NCI-H128 (cell line): ENCODE results near the gene SLC18A3.

ENCODE experiments used
- DNase-seq: peaks from one replicate; lab custom pipeline; 2025; ENCODE audit not compliant: unreplicated experiment; lab: John Stamatoyannopoulos, UW

The SLC18A3 gene

DNA sequence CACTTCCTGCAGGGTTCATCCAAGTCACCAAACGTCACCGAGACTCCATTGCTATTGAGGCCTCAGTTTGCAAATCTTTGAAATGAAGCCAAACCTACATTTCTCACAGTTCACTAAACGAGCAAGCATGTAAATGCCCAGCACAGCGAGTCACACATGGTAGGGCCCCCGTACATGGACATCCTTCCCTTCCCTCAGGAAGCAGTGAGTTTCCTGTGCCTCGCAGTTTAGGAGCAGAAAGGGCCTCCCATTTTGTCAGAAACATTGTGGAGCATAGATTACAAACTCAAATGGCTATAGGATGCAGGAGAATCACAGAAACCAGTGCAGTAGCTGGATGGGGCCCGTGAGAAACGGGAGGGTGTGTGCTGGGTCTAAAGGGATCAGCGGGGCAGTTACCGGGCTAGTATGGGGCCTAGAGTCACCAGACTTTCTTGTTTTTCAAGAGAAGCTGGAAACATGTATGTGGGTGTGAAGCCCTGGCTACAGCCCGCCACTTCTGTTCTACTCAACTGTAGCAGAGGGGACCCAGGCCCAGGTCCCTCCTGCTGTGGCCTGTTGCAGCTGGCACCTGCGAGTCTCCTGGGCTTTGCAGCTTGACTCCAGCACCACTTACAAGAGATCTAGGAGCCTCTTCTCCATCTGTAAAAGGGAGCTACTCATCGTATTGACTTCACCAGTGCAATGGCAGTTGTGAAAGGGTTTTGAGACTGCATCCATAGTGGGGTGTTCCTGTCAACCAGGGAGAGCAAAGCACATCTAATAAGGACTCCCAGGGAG is 14.2 kb upstream of the SLC18A3 start:
- no peak for DNase-seq

DNA sequence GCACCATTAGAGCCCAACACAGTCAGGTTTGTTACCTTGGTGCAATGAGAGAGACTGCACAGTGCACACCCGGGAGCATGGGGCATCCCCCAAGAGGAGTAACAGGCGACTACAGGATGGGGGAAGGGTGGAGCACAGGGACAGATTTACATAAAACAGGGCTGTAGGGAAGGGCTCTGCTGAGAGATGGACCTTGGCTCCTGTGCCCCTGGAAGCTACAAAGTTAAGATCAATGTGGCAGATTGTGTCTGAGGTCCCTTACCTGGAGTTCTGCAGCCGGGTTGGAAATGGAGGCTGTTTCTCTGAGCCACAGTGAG is 13.7 kb upstream of the SLC18A3 start:
- DNase-seq = no peak

DNA sequence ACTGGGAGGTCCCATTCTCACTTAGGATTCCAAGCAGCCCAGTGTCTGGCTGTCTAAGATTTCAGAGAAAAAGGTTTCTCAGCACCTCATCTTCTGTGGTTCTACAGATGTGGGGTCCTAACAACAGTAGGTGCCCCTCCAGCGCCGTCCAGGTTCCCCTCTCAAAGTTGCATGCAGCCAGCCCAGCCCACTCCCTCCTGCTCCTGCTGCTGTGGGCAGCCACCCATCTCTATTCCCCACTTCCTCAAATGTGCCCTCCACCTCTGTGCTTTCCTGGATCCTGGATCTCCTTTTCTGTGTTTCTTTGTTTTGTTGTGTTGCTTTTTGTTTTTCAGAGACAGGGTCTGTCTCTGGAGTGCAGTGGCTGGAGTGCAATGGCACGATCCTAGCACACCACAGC is 13.3 kb upstream of the SLC18A3 start:
- DNase-seq = no peak

DNA sequence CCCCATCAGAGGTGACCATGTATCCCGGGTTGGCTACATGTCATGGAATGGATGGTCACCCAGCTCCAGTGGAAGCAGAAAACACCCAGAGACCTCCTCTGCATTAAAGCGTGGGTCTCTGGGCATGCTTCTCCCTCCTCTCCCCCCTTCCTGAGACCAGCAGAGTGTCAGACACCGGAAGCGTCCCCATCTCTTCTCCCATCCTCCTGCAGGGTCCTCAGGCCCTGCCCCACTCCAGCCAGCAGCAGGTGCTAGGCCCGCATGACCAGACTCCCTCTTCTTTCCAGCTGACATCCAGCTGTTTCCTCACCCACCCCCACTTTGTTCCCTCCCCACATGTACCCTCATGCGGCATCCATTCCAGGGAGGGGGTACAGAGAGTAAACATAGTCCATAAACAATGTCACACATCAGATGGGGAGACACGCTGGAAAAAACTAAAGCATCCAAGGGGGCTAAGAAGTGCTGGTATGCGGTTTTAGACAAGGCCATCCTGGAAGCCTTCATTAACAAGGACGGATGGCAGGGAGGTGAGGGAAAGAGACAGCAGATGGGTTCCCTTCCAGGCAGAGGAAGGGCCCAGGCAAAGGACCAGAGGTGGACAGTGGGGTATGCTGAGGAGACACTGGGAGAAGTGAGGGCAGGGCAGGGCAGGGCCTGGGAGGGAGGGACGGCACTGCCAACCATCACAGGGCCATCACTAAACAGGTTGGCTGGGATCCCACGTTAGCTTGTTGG is 12.5 kb upstream of the SLC18A3 start:
- DNase-seq = no peak

DNA sequence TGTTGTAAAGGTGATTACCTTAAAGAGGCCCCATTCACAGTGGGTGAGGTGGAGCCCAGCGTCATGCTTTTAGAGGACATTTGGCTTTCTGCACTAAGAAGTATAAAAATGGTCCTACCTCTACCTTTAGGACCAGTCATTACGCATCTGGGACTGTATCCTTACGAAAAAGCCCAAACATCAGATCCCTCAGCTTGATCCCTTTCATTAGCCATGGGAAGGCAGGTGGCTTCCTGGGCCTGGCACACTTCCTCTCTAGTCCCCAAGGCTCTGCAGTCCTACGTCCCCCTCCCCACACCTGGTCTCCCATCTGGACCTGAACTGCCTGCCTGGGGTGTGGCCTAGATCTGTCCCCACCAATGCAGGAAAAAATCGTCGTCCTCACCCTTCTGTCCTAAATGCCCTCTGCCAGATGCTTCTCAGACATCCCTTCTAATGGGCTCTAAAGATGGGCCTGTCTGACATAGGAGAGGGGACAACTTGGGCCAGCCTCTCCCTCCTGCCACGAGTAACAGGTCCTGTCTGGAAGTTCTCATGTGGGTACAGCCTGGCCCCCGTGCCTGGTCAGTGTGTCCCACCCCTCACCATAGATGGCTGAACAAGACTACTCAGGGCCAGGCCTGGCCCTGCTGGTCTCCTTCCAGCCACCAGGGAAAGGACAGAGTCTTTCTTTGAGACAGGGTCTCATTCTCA is 11.8 kb upstream of the SLC18A3 start:
- DNase-seq = no peak

DNA sequence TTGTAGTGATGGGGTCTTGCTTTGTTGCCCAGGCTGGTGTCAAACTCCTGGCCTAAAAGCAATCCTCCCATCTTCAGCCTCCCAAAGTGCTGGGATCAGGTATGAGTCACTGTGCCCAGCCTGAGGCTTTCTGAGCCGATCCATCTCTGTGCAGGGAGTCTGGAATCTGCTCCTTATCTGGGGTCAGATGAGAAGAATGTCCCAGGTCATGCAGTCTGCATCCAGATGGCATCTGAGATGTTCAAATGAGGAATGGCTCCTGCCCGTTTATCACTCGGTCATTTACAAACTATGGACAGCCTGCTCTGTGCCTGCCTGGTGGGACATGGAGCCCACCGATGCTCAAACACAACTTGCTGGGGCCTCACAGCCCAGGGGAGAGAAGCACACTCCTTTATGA is 11.1 kb upstream of the SLC18A3 start:
- DNase-seq = no peak

DNA sequence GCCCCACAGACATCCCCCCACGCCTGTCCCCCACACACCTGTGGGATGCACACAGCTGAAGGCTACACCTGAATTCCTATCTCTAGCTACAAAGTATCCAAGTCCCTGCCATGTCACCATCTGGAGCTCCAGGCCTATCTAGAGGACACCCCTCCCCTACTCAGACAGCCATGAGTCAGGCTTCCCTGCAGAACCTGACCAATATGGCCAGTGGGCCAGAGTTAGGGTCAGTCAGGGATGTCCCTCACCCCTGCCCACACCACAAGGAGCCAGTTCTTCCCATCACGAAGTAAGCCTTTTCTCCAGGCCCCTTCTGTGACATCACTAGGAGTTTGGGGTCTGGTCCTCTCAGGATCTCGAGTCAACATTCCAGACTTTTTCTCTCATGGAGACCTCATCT is 10.6 kb upstream of the SLC18A3 start:
- no peak for DNase-seq

DNA sequence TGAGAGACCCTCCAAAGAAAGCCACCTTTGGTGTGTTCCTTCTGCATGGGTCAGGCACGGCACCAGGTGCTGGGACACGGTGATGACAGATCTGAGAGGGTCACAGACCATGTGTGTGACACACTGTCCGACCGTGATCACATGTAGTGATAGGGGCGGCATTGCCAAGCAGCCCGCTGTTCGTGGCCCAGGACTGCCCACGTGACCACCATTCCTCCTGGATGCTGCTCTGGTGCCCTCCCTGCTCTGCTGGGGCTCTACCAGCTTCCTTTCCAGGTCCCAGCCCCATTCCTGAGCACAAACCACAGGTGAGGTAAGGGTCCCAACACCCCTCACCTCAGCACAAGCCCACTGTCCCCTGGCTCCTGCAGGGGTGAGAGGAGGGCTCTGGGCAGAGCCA is 10.1 kb upstream of the SLC18A3 start:
- no peak for DNase-seq

DNA sequence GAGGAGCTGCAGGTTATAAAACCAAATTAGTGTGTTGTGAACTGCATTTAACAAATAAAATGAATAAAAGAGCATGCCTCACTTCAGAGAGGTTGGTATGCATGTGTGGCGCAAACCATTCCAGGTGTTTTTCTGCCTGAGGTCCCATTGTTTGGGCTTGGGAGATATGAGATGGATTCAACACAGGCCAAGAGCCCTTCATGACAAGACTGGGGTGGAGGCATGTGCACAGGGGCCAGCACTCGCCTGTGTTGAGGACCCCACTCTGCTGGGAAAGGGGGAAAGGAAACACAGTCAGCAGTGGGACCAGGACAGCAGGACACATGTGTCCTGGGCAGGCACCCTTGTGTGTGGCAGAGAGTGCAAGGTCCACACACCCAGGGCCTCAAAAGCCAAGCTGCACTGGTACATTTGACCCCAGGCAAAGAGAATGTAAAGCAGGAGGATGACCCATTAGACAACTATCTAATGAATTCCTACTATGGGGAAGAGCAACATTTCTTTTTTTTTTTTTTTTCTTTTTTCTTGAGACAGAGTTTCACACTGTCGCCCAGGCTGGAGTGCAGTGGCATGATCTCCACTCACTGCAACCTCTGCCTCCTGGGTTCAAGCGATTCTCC is 9.2 kb upstream of the SLC18A3 start:
- DNase-seq = no peak

DNA sequence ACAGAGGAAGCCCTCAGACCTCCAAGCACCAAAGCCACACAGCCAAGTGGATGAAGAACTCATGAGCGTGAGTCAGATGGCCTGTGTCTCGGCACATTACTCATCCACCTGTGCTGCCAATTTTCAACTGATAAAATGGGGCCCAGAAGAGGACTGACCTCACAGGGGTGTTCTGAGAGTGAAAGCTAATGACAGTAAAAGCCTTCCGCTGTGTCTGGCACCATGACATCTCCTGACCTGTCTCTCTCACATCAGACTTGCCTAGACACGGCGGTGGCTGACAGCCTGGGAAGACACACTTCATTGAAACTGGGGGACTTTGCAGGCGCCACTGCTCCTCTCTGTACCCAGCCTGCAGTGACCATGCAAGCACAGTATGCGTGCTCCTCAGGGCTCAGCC is 8.3 kb upstream of the SLC18A3 start:
- DNase-seq = no peak

DNA sequence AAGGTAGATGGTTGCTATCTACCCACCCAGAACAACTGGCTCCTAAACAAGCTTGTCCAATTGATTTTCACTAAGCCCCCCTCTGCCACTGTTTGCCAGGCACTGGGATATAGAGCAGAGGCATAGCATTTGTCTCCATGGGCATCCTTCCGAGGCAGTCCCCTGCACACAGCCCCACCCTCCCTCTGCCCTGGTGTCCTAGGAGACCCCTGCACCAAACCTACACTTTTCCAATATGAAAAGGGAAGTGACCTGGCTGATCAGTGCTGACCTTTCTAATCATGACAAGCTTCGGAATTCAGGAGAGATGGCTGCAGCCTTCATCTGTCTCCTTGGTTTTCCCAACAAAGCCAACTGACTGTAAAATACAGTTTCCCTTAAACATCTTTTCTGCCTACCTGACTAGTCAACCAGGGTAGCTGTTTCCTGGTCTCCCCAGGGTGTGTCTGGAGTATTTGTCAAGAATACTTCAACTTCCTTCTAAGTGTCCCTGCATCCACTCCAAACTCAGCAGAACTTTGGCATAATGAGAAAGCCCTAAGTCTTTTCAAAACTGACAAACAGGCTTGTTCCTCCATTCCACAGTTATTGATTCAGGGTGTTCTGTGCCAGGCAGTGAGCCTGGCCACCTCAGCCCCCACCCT is 7.6 kb upstream of the SLC18A3 start:
- no peak for DNase-seq

DNA sequence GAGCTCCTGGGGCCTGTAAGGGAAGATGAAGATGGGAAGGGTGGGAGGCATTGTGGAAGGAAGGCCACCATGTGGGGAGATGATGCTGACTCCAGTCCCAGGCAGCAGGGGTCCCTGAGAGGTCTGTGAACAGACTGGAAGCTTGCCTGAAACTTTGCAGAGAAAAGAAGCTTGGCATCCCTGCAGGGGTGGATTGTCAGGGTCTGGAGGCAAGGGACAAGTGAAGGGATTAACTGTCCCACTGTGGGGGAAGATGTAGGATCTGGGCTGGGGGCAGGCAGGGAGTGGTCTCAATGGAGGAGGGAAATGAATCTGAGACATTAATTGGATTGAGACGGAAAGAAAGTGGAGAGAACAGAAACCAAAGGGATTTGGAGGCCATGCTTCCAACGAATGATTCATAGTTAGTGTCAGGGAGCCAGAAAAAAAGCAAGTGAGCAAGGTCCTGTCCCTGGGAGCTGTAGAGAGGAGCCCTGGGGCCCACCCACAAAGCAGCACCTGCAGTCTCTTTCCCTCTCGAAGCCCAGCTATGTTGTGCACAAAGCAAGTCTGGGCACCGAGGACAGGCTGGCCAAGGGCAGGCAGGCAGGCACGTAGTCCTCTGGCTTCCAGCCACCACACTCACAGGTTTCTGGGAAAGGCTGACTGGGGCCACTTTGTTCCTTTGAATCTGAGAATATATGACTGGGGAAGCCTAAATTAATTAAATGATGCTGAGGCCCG is 4.7 kb upstream of the SLC18A3 start:
- DNase-seq = no peak

DNA sequence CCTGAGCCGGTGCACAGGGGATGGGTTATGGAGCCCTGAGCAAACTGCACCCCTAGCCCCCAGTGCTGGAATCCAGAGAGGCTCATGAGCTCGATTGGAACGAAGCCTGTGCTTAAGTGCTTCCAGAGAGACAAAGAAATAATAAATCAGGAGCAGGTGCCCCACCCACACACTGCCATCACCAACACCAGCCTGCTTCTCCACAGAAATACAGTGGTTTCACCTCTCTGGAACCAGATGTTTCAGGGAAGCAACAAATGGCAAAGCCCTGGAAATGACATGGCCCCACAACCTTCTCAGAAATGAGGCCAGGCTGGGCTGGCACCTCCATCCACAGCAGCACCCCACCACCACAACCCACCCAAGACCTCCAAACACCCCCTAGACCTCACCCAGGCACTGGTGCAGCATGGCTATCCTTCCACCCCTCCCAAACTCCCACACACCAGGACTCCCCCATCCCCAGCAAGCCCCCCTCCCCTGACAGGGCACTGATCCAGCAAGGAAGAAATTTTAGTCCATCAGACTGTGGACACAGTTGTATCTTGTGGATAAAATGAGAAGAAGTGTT is 4.1 kb upstream of the SLC18A3 start:
- no peak for DNase-seq

DNA sequence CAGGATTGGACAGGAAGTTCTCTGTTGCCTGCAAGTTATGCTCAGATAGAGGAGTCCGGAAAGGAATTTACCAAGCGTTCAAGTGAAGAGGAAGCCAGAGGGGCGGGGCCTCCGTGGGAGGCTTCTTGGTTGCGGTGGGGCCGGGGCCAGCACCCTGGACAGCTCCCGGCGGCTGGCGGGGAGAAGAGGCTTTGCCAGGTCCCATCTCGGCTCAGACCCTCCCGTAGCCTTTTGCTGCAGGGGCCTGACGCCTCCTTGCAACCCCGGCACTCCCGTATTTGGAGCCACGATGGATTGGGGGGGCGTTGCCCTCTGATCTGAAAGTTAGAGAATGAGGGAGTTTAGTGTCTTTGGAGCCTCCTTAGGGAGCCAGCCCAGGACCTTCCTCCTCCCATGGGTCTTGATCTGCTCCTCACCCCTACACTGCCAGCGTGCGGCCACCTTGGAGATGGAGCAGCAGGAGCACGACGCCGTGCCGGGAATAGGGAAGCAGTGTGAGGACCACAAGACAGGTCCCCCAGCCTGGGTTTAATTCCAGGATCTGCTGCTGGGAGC is 3.1 kb upstream of the SLC18A3 start:
- DNase-seq = no peak

DNA sequence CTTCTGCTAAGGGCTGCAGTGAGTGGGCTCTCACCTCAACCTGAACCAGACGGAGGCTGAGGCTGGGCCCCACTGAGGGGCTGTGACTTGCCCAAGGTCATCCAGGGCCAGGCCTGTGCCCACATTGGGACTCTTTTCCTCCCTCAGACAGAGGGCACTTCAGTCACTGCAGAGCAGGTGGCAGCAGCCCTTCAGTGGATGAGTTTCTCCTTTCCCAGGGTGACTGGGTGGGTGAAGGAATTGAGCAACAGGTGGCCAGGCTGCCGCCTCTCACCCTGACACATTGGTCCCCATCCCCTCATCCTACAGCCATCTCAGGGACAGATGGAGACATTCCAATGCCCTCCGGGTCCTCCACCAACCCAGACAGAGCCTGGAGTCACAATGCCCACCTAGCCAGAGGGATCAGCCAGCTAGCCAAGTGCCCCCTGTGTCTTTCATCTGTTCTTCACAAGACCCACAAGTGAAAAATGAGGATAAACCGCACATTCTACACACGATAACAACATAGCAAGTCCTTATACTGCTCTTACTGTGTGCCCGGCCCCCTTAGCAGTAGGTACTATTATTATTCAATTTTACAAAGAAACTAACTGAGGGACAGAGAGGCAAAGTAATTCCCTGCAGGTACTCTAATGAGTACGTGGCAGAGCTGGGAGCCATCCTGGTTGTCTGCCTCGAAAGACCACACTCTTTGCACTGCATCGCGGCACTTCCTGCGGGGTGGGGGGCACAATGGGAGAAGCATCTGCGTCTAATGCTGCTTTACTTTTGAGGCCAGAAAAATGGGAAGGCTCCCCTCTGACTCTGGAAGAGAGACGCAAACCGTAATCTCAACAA is 1.7 kb upstream of the SLC18A3 start:
- no peak for DNase-seq

DNA sequence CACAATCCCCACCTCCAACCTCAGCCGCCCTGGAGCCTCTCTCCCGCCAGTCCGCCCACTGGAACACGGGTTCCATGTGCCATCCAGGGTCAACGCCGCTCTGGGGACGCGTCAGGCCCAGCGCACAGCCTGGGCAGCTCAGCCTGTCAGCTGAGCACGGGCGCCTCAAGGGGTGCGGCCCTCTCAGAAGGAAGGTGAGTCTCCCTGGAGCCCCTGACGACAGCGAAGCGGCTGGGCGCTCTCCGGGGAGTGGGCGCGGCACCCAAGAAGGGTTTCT is 1.2 kb upstream of the SLC18A3 start:
- DNase-seq = no peak

DNA sequence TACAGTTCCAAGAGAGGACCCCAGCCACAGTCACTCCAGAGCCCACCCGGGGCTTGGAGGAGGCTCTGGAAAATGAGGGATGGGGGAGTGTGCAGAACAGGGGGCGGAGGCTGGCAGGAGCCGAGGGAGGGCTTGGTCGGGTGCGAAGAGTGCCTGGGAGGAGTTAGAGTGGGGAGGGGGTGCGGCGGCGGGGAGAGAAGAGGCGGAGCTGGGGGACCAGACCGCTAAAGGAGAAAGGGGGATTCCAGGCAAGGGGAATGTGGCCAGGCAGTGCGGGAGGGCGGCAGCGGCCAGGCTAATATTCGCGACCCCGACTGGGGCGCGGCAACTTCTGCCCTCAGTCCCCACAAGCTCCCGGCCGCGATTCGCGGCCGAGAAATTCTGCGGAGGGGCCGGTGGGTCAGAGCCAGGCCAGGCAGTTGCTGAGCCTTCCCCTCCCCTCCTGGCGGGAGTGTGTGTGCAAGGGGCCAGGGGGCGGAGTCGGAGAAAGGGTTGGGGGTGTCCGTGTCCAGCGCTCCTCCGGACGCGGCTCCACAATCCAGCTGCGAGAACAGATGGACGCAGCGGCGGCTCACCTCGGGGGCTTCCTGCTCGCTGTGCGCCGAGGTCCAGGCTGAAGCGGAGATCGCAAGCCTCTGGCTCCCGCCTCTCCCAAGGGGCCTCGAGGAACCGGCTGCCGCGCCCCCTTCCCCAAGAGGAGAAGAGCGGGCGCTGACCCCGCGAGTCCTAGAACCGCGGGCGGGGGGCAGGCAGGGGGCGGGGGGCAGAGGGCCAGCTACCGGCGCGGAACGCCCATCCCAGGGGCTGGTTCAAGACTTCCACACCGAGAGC is 612 bp upstream of the SLC18A3 start:
- DNase-seq = no peak

DNA sequence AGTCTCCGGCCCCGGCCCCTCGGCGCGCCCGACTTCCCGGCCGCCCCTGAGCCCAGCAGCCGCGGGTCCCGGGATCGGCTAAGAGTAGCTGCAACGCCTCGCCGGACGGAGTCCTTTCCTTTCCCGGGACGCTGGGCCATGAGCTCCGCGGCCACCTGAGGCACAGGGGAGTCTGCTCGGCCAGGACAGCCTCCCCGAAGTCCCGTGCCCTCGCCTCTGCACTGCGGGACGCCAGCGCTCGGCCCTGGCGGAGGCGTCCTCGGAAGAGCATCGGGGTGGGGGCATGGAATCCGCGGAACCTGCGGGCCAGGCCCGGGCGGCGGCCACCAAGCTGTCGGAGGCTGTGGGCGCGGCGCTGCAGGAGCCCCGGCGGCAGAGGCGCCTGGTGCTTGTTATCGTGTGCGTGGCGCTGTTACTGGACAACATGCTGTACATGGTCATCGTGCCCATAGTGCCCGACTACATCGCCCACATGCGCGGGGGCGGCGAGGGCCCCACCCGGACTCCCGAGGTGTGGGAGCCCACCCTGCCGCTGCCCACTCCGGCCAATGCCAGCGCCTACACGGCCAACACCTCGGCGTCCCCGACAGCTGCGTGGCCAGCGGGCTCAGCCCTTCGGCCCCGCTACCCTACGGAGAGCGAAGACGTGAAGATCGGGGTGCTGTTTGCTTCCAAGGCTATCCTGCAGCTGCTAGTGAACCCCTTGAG is 502 bp downstream of the SLC18A3 start:
- no peak for DNase-seq
